Psoas muscle (tissue), 8 donors: ENCODE measurements around the gene CDK1. TPM values are rescaled to one million over a fixed set of nuclear protein-coding genes. Genes with fewer than 3 reads are reported as not detected.

ENCODE experiments used
- ATAC-seq, 4 donors: fragments of 200-7000 bp; cut with Tn5 transposase; one replicate each; pipeline ENCODE4 v1.9.1; 2020; ENCODE audit warnings: moderate library complexity in 3 of 4, mild to moderate bottlenecking in 2 of 4
- DNase-seq, 2 donors: peaks; one replicate each; pipeline ENCODE4 v3.0.0-alpha.2; 2020
- H3K27ac ChIP-seq: fragments of 200-600 bp; one replicate; pipeline ENCODE4 v1.8.0; 2022
- H3K27me3 ChIP-seq, 3 donors: fragments of 200-600 bp in 1 of 3; one replicate each; pipeline versions ENCODE4 v1.6.1 to v1.8.0; 2013 to 2022; ENCODE audit warnings: low read length in 2 of 3, mild to moderate bottlenecking in 2 of 3, moderate library complexity in 1 of 3; ENCODE audit not compliant: insufficient read depth in 3 of 3
- H3K36me3 ChIP-seq, 2 donors: fragments of 200-600 bp in 1 of 2; one replicate each; pipeline versions ENCODE4 v1.6.1 to v1.8.0; 2013 to 2022; ENCODE audit warnings: low read depth in 1 of 2, mild to moderate bottlenecking in 1 of 2, moderate library complexity in 1 of 2; ENCODE audit not compliant: insufficient read depth in 1 of 2
- H3K4me1 ChIP-seq: fragments of 200-600 bp; one replicate; pipeline ENCODE4 v1.8.0; 2022
- H3K4me3 ChIP-seq: fragments of 200-600 bp; one replicate; pipeline ENCODE4 v1.8.0; 2022; ENCODE audit warnings: mild to moderate bottlenecking
- H3K9me3 ChIP-seq: fragments of 200-600 bp; one replicate; pipeline ENCODE4 v1.8.0; 2022
- CTCF ChIP-seq: fragments of 200-600 bp; IDR thresholded peaks from one replicate; pipeline ENCODE4 v1.8.0; 2022; ENCODE audit warnings: antibody characterized with exemption
- WGBS, 3 donors: extraction: QIAGEN DNeasy Blood & Tissue Kit; methylation state at CpG; one replicate each; pipeline versions ENCODE4 v1.1.6 to v1.1.7; 2013; 5-methylcytosine and 5-hydroxymethylcytosine counted together
- intact Hi-C, 2 donors: fragments of 100-400 bp; cut with DNase I; formaldehyde crosslinking; loops; one replicate each; pipeline versions ENCODE4 v1.11.0 to v1.14.2; 2022
- polyA plus RNA-seq, 3 donors: library from polyadenylated mRNA; stranded (reverse); fragments of 200-250 nt; gene quantifications; one replicate each; pipeline ENCODE4 v1.2.3, GENCODE V29; 2013
- total RNA-seq, 4 donors: library from RNA; stranded (reverse); fragmentation: NEBNext Ultra II Directional in 2 of 4; extraction: Animal tissue kit (Norgen Biotek cat#: 25700) in 2 of 4; gene quantifications; one replicate each; pipeline versions ENCODE4 v1.2.1 to v1.2.4, GENCODE V29; 2021 to 2023
- donor health status: healthy with polysubstance abuse.
- donor health status: DM: no; HTN: no; CAD: no; lungs with moderate emphysema.
- donor health status: Bipolar disorder and iron deficiency.
- donor health status: healthy.
- donor health status: DM: yes; HTN: yes; CAD: no.
- donor health status: DM: no; HTN: no; CAD: no.
- donor health status: DM: no; HTN: no; CAD: no.
- donor health status: DM: yes; HTN: yes; CAD: no.

Gene CDK1
- total and polyA plus RNA-seq, 7 donors: 0.44 to 1.5 (median 0.60) TPM

- intact Hi-C loops: loop anchor here (2.0 to 10.0 kb wide), 9 partner anchors 60 to 1428 kb away; no protein-coding TSS in a partner anchor
- peak; percentile 82 for TF ChIP-seq CTCF
These were observed 38.5 kb downstream of the CDK1 start for GRCh38 chr10:60816628-60817397.

GRCh38 chr10:60817398-60817805 lies 39.1 kb downstream of the CDK1 start:
- Histone ChIP-seq H3K4me1 (peaks cover 35% of the 10 kb centered on the region), H3K4me3 (no peak overlapping the region), H3K36me3 (no peaks in the 10 kb centered on the region), H3K27me3 (no peaks in the 10 kb centered on the region), H3K9me3 (no peaks in the 10 kb centered on the region), H3K27ac (peak overlapping the region; percentile 17)
- no peak for TF ChIP-seq CTCF
- intact Hi-C loops: loop anchor here (2.0 to 10.0 kb wide), 9 partner anchors 60 to 1427 kb away; no protein-coding TSS in a partner anchor
- peak in 3 of 4 donors; percentile 27 to 49 (median 35) for ATAC-seq
- 65 to 81% (median 65%) methylated on average over 4 of the region's 4 CpGs for WGBS, 3 donors
- DNase-seq: no peak

More at GRCh38 chr10:60816628-60817397, 38.5 kb downstream of the CDK1 start:
- no peaks in the 10 kb centered on the region for H3K27me3 ChIP-seq
- H3K4me1 ChIP-seq: peaks cover 29% of the 10 kb centered on the region
- WGBS, 3 donors: 9 to 19% (median 9%) methylated on average over 5 of the region's 5 CpGs
- peak overlapping the region; percentile 17 for H3K27ac ChIP-seq
- peak; percentile 83 to 96 (median 90) for ATAC-seq
- no peak for DNase-seq
- no peak overlapping the region for H3K4me3 ChIP-seq
- no peaks in the 10 kb centered on the region for H3K9me3 ChIP-seq
- H3K36me3 ChIP-seq: no peaks in the 10 kb centered on the region

- TF ChIP-seq CTCF: no peak
- WGBS, 3 donors: 52 to 63% (median 59%) methylated on average over 3 of the region's 3 CpGs
- Histone ChIP-seq H3K9me3 (no peaks in the 10 kb centered on the region), H3K36me3 (no peaks in the 10 kb centered on the region), H3K27me3 (no peaks in the 10 kb centered on the region), H3K4me3 (no peak overlapping the region), H3K4me1 (peaks cover 42% of the 10 kb centered on the region), H3K27ac (no peak overlapping the region)
- intact Hi-C loops: loop anchor here (1.0 to 10.0 kb wide), 7 partner anchors 30 to 1427 kb away; no protein-coding TSS in a partner anchor
- ATAC-seq: no peak
- DNase-seq: no peak
These were observed 40.0 kb downstream of the CDK1 start for GRCh38 chr10:60818134-60818770.

DNA sequence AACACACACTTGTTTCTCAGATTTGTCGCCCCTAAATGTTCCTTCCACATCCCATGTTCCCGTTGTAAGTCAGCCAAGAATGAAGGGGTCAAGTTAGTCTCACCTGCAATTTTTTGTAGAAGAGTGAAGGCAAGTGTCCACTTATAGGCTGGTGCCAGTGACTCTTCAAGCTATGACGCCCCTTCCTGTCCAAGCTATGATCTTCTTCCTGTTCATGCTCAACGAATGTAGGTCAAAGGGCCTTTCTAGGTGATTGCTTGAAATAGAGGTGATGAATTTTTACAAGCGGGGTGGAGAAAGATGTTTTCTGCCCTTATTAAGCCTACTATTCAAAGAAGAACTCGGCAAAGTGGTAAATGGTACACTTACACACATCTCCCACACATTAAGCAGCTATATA lies 41.0 kb downstream of the CDK1 start:
- 54 to 68% (median 56%) methylated on average over 6 of the region's 6 CpGs for WGBS, 3 donors
- H3K4me3 ChIP-seq: no peak overlapping the region
- H3K27me3 ChIP-seq: no peaks in the 10 kb centered on the region
- peaks cover 47% of the 10 kb centered on the region for H3K4me1 ChIP-seq
- no peaks in the 10 kb centered on the region for H3K9me3 ChIP-seq
- ATAC-seq (peak in 2 of 4 donors; percentile 21 to 61), DNase-seq (no peak)
- no peaks in the 10 kb centered on the region for H3K36me3 ChIP-seq
- H3K27ac ChIP-seq: peak overlapping the region; percentile 47
- intact Hi-C loops: loop anchor here (5.0 to 10.0 kb wide), 6 partner anchors 58 to 1426 kb away; no protein-coding TSS in a partner anchor
- TF ChIP-seq CTCF: no peak
